ENCODE results near the gene DMRTA2.

DNA sequence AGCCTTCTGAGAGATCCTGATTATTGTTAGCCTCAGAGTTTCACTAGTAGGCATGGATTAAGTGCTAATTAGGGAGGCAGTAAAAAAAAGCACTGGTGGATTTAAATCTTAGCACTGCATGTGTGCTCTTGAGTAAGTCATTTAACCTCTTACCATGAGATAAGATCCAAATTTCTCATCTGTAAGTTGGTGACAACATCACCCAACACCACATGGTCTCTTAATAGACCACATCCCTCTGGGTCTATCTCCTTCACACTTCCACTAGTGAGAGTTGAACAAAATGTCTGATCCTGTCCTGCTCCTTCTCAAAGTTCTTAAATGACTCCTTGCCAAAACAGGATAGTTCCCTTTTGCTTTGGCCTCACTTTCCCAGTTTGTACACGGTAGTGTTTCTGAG lies 29.5 kb upstream of the DMRTA2 start:
- TF ChIP-seq YY1 (IDR thresholded peaks at IDR 0.05; ENCODE audit: insufficient read depth, insufficient read length) (no peak), ZNF274 (IDR thresholded peaks at IDR 0.05; ENCODE audit: low read depth, low read length) (no peak), SUZ12 (IDR thresholded peaks at IDR 0.05; ENCODE audit: extremely low read depth, insufficient read depth, insufficient read length) (no peak)
